HUDEP-2 (cell line): Measurements from ENCODE around the gene HVCN1.

Experiments used
- DNase-seq, 76 experiments: peaks; one replicate each; lab custom pipeline; 2025; ENCODE audit not compliant: unreplicated experiment in 76 of 76; lab: John Stamatoyannopoulos, UW

The HVCN1 gene

DNA sequence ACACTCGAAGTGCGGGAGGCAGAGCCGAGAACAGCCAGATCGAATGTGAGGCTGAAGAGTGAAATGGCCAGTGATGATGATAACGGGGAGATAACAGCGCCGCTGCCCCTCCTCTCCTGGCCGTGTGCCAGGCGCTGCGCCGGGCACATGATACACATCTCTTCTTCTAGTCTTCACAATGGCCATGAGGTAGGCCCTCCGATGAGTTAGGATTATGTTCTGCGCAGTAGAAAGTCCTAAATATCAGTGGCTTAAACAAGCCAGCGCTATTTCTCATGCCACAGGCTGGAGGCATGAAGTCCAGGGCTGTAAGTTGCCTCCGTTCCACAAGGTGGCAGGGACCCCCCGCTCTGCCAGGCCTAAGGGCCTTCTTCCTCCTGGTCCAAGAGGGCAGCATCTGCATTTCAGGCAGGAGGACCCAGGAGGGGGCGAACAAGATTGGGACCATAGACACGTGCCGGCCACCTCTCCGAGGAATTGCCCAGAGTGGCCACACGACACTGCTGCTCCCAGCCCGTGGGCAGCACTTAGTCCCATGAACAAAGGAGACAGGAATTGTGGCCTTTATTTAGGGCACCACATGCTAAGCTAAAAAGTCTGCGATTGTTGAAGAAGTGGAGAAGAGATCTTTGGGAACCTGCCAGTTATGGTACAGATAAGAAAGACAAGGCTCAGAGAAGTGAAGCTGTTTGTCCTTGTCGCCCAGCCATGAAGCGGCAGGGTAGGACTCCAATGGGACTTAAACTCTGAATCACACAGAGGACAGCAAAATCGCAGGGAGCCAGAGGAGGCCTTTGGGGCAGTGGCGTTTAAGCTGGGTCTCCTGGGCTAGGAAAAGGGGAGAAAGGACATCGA is 10.9 kb upstream of the HVCN1 start:
- peak in 31 of 76 experiments; percentile 4 to 43 (median 24) for DNase-seq

DNA sequence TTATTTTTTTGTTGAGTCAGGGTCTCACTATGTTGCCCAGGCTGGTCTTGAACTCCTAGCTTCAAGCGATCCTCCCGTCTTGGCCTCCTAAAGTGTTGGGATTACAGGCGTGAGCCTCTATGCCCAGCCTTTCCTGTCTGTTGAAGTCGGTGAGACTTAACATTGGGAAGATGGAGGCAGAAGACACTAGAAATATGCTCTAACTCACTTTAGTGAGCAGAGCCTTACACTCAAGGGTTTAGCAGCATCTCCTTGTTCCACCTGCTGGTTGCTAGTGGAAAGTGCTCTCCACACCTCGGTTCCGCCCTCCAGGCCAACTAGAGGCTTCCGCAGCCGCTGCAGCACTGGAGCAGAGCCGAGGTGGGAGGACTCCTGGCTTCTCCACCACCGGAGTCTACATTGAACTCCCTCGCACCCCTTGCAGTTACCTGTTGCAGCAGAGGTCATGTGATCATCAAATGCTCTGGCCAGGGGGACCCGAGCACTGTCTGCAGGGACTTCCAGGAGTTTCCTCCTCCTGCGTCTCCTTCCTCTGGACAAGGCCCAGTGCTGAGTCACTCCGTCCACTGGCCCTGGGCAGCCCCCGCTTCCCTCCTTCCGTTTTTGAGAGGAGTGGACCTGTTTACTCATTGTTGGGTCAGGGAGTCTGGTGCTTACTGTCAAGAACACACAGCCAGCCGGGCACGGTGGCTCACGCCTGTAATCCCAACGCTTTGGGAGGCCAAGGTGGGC is 9.4 kb upstream of the HVCN1 start:
- DNase-seq: peak in 71 of 76 experiments; percentile 18 to 83 (median 59)

DNA sequence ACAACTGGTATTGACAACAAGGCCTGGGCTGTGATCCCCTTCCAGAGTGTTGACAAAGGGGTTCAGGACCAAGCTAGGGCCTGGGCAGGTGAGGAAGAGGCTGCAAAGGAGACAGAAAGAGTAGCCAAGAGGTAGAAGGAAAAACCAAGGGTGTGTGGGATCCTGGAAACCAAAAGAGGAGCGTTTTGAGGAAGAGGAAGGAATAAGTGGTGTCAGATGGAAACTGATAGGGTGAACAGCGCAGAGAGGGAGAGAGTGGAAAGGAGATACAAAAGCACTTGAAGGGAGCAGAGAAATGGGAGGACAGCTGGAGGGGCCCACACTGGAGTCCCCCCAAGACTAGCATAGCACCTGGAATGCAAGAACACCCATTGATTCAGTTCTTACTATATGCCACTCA is 8.3 kb upstream of the HVCN1 start:
- DNase-seq: no peak

DNA sequence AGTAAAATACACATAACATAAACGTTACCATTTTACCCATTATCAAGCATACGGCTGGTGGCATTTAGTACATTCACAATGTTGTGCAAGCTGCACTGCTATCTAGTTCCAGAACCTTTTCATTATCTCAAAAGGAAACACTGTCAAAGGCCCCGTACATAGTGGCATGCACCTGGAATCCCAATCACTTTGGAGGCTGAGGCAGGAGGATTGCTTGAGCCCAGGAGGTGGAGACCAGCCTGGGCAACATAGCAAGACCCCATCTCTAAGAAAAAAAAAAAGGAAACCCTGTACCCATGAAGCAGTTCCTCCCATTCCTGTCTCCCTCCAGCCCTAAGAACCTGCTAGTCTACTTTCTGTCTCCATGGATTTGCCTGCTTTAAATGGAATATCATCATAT is 7.4 kb upstream of the HVCN1 start:
- no peak for DNase-seq

DNA sequence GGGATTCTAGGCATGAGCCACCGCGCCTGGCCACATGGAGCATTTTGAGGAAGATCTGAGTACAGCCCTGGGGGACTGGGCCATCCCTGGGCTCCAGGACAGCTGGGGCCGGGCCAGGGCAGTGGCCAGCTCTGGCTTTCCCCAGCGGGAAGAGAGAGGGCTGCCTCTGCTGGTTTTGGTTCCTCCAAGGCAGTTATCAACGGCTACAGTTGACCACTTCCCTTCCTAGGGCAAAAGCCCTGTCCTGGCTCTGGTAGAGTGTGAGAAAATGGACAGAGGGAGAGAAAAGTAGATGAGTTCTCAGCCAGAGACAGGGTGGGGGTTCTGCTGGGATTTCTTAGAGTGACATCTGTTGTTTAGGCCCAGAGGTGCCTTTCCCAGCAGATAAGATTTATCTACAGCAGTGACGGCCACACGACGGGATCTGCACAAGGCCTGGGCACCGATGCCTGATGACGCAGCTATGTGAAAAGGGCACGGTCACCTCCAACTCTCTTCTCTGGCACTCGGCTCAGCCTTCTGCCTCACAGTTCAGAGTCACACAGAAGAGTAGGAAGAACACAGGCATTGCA is 5.5 kb upstream of the HVCN1 start:
- DNase-seq: peak in 68 of 76 experiments; percentile 8 to 72 (median 46)

DNA sequence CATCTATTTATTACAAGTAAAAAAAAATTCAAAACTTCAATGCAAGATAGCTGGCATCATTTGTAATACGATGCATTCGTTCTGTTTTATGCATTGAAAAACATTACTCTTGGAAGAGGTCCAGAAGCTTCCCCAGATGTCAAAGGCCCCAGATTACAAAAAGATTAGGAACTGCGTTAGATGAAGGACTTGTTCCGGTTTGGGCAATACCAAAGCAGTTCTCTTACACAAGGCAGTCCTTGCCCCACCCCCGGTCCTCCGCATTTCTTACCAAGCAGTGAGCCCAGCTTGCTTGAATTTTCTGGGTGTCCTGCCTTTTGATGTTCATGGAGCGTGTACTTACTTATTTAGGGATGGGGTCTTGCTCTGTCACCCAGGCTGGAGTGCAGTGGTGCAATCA is 4.8 kb upstream of the HVCN1 start:
- DNase-seq: no peak

DNA sequence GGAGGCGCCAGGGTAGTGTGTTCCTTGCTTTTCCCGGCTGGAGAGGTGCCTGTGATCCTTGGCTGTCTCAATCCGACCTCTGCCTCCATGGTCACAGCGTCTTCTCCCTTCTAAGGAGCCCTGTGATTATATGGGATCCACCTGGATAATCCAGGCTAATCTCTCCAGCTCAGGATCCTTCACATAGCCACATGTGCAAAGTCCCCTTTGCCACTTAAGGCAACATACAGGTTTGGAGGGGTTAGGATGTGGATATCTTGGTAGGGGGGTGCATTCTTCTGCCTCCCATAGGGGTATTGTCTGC is 1.2 kb upstream of the HVCN1 start:
- no peak for DNase-seq

DNA sequence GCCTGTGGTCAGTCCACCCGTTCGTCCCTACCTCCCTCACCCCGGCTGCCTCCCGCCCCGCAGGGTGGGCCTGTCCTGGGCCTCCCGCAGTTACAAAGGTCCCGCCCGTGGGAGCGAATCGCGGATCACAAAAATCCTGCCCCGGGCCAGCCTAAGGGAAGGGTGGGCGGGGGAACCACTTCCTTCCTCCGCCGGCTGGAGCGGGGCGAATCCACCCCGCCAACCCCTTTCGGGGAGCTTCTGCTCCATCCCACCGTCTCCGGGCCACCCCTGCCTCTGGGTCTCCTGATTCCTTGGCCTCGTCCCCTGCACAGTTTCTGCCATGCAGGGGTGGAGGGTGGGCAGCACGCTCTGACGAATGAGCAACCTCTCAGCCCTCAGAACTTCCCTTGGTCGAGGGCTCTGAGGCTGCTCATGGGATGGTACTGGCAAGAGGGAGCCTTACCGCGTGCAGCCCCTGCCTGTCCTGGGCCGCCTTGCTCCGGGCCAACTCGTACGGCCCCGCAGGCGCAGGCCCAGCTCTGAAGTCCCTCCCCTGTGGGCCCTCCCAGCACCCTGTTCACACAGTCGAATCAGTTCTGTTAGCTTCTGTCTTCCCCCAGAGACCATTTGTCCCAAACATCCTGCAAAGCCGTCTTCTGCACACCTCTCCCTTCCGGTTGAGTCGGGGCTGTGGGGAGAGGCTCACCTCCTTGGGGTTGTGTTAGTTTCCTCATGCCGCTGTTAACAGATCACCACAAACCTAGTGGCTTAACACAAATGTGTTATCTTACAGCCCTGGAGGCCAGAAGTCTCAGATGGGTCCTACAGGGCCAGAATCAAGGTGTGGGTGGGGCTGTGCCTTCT is 589 bp upstream of the HVCN1 start:
- DNase-seq: peak in 2 of 76 experiments; percentile 5 to 6

DNA sequence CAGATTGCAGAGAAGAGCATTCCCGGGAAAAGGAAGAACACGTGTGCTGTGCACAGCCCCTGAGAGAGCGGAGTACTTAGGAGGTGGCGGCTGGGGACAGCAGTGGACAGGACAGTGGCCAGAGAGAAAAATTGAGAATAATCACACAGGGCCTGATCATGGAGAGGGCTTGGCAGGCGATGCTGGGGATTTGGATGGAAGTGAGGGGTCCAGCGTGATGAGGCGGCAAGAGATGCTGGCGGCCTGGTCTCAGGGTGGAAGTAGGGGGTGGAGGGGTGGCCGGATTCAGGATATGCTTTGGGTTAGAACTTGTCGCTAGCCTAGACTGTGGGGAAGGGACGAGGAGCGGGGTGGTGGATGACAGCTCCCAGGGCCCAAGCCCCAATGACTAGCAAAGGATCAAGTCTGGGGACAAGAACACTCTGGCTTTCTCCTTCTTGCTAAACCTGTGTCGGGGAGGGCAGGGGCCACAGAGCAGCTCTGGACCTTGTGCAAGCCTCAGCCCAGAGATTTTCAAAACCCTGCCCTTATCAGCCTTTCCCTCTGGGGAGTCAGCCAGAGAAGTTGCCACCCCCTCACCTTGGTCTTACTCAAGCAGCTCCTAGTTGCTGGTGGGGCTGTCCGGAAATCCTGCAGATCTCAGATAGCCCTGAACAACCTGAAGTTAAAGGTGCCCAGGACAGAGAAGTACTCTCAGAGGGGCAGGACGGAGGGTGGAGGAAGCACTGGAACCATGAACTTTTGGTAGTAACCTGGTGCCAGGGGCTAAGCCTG is 1.3 kb downstream of the HVCN1 start:
- peak in 5 of 76 experiments; percentile 2 to 12 (median 10) for DNase-seq

DNA sequence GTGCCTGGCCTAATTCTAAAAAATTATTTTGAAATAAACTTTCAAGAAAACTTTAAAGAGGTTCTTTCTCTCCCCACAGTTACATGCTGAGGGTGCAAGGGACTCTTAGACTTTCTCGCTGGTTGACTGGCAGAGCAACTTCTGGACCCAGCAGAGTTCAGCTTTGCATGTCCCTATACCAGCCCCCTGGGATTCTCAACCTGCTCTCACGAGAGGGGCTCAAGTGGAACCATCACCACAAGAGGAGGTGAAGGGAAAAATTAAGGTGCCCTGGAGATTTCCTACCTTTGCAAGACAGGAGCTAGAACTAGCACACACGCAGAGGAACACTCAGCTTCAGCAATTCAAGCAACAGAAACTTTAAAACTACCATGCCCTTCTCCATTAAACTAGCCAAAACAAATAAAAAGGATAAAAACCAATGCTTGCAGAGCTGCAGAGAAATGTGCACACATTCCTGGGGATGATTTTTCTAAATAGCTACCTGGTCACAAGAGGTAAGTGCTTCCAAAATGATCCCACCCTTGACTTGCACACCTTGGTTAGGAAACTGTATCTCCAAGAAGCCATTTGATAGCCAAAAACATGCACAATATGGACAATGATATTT is 2.5 kb downstream of the HVCN1 start:
- DNase-seq: no peak

DNA sequence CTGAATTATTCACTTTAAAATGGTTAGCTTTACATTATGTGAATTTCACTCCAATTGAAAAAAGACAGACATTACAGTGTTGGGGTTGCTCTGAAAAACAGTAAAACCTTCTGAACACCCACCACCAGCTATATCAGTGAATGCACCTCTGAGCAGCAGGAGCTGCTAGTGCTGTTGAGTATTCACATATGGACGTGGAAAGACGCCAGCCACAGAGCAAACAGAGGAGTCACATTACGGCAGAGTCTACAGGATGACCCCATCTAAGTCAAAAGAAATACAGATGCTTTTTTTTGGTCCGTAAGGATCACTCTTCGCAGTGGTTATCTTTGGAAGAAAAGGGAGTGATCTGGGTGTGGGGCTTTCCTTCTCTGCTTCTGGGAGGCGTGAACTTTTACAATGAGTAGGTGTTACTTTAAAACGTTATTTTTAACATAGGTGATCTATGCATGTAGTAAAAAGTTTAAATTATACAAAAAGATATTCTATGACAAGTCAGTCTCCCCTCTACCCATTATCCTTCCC is 4.5 kb downstream of the HVCN1 start:
- DNase-seq: no peak

DNA sequence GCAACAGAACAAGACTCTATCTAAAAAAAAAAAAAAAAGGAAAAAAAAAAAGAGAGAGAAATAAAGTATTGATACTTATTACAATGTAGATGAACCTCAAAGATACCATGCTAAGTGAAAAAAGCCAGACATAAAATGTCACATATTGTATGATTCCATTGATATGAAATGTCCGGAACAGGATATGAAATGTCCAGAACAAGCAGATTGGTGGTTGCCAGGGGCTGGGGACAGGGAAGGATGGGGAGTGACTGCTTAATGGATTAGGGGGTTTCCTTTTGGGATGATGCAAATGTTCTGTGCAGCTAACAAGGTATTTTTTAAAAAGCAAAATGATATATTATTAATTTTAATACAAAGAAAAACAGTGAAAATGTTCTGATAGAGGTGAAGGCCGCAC is 5.0 kb downstream of the HVCN1 start:
- no peak for DNase-seq

DNA sequence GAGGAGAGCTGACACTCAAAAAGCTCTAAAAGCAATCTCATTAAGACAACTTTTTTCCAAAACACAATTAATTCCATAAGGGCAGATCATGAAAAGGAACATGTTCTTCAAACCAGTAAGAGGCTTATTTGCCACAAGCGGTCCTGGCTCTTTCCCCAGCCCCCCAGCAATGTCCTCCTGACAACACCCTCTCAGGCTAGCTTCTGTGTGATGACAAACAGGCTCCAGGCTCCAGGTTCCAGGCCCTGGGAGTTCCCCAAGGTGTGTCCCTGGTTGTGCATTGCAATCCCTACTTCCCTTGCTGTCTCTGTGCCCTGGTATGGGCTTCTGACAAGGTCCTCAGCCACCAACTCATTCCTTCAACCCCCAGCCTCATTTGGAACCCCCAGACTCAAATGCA is 8.9 kb downstream of the HVCN1 start:
- DNase-seq: no peak

DNA sequence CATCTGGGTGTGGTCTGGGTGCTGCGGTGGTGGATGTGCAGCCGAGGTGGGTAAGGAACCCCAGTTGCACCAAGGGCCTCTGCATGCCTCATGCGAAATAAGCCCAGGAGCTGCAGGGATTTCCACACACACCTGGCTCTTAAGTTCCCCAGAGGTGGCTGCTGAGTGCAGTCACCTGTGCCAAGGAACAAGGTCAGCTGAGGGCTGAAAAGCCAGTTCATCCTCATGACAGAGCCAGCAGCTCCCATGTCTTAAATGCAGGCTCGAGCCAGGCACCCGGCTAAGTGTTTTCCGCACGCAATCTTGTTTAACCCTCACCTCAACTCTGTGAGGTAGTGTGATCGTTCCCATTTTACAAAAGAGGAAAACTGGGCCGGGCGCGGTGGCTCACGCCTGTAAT is 9.7 kb downstream of the HVCN1 start:
- DNase-seq: no peak

DNA sequence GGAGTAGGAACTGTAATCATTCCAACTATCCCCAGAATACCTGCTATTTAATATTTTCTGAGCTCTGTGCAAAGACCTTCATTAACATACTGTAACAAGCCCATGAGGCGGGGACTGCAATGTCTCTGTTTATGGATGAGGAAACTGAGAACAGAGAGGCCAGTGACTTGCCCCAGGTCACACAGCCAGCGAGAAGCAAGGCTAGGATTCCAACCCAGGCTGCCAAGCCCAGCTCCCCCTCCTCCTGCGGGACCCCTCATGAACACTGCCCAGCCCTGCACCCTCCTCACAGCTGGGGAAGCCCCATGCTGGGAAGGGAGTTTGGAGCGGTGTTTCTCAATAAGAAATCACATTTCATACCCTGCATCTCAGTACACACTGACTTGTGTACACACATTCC is 10.9 kb downstream of the HVCN1 start:
- DNase-seq: no peak

DNA sequence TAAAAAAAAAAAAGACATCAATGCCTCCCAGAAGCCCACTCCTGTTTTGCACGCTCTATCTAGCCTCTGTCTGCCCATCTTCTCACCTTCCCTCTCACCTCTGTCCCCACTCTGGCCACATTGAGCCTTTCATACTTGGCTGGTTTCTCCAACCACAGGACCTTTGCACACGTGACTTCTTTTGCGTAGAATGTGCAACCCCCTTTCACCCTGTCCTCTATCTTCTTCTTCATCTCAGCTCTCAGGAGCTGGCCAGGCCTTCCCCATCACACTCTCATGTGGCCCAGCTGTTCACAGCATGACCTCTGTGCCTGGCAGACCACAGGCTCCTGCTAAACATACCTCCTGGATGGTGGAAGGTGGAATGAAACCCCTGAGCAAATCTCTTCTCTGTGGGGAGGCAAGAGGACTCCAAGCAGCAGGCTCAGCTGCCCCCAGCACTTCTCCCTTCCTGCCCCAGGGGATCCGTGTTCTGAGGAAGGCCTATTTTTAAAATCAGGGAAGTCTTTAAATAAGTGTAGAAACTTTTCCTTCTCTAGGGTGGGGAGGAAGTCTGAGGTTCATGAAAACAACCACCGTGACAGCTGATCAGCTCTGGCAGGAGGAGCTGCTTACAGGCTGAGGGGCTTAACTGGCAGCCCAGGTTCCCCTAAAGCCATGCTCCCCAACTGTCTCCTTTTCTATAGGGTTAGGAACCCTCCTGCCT is 11.6 kb downstream of the HVCN1 start:
- DNase-seq: no peak

DNA sequence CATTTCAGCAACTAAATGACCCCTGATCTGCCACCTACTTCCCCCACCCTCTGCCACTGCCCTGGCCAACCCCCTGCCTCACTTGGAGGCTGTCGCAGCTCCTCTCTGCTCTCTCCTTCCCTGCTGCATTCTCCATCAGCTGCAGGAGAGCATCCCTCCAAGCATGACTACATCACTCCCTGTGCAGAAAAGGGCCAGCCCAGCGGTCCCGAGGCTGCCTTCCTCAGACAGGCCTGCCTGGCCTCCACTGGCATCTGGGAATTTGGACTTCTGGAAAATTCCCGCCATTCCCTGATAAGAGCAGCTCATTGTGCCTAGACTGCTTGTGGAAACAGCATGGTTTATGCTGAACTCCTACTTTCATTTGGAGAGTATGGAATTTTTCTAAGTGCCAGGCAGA is 12.7 kb downstream of the HVCN1 start:
- no peak for DNase-seq

DNA sequence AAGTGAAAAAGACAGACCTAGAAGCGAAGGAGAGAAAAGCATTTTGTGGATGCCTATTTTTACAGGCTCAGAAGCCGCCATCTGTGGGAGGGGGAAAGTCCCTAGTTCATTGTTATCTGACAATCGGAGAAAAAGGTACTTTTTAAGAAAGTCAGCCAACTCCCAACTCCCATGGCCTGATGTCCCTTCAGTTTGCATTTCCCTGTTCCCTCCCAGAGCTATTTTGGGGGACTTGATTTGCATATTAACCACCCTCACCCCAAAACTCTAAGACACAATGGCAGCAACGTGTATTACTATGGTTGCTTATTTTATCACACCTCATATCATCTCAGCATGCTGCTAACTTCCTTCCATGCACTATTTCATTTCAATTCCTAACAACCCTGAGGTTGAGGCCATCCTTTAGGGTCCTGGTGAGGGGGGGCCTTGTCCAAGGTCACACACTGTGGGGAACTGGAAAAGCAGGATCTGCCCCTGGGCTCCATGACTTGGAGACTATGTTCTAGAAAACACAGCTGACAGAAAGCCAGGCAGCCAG is 18.7 kb downstream of the HVCN1 start:
- DNase-seq: no peak

DNA sequence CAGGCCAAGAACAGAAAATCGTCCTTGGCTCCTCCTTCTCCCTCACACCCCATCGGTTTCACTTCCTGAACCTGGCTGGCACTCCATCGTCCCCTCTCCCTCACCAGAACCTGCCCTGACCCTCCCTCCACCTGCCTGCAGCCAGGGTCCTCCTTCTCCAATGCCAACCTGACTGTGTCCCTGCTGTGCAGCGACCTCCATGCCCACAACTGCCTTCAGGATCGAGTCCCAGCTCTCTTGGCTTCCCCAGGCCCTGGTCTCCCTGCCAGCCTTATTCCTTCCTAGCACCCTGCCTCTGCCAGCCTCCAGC is 19.8 kb downstream of the HVCN1 start:
- DNase-seq: no peak
